Middle frontal gyrus (tissue), 1 donor: Measurements from ENCODE around the gene PRR7.
A peak's percentile ranks its signal among the peaks of the same experiment; 100 is the strongest.

Experiments used
- DNase-seq: peaks from one replicate; pipeline ENCODE4 v3.0.0-alpha.2; 2015; ENCODE audit warnings: low spot score; ENCODE audit errors: extremely low spot score

Gene PRR7

GRCh38 chr5:177423671-177424070, 22.9 kb upstream of the PRR7 start:
- DNase-seq = no peak

- no peak for DNase-seq
These were observed 21.3 kb upstream of the PRR7 start for GRCh38 chr5:177425196-177425800.

GRCh38 chr5:177425801-177426565, 20.6 kb upstream of the PRR7 start:
- DNase-seq = peak; percentile 99

GRCh38 chr5:177426566-177427210, 19.9 kb upstream of the PRR7 start, which contains the start of gene GRK6:
Gene GRK6 (plus strand): TSS chr5:177426676. CDS start chr5:177426846, 170 bp downstream.
- DNase-seq = no peak

- no peak for DNase-seq
These were observed 19.3 kb upstream of the PRR7 start for GRCh38 chr5:177427211-177427822.

- DNase-seq = no peak
These were observed 18.6 kb upstream of the PRR7 start for GRCh38 chr5:177427919-177428573.

GRCh38 chr5:177428574-177429217, 17.9 kb upstream of the PRR7 start:
- no peak for DNase-seq

GRCh38 chr5:177429248-177430040, 17.2 kb upstream of the PRR7 start:
- DNase-seq = no peak

GRCh38 chr5:177430140-177430951, 16.3 kb upstream of the PRR7 start:
- no peak for DNase-seq

GRCh38 chr5:177430972-177431316, 15.7 kb upstream of the PRR7 start:
- DNase-seq = no peak

GRCh38 chr5:177431317-177432142, 15.1 kb upstream of the PRR7 start:
- DNase-seq = no peak

GRCh38 chr5:177432143-177432838, 14.3 kb upstream of the PRR7 start:
- DNase-seq = no peak

GRCh38 chr5:177432839-177433657, 13.6 kb upstream of the PRR7 start:
- DNase-seq = no peak

GRCh38 chr5:177433658-177434217, 12.9 kb upstream of the PRR7 start:
- DNase-seq = no peak

GRCh38 chr5:177434437-177434836, 12.2 kb upstream of the PRR7 start:
- DNase-seq = no peak

GRCh38 chr5:177434942-177435738, 11.5 kb upstream of the PRR7 start:
- no peak for DNase-seq
